SW480 (cell line): ENCODE results near the gene CXCL11.
"Not testable (repeated sequence)": the region's sequence is repeated elsewhere in the genome, so short reads cannot be mapped to it uniquely, and the experiment has no call there.

Source experiments
- DNase-seq: peaks from one replicate; pipeline ENCODE4 v3.0.0-alpha.2; 2016; ENCODE audit warnings: low spot score

CXCL11 gene

GRCh38 chr4:76000279-76000678 lies 35.6 kb downstream of the CXCL11 start:
- DNase-seq, result no peak

- not testable (repeated sequence) for DNase-seq
Observed at GRCh38 chr4:75998525-75999147, 37.2 kb downstream of the CXCL11 start.

- DNase-seq, result no peak
Observed at GRCh38 chr4:75997946-75998345, 37.9 kb downstream of the CXCL11 start.

GRCh38 chr4:75997081-75997480 lies 38.8 kb downstream of the CXCL11 start:
- no peak for DNase-seq

GRCh38 chr4:75995727-75996126 lies 40.1 kb downstream of the CXCL11 start:
- peak; percentile 53 for DNase-seq

GRCh38 chr4:75992462-75992861 lies 43.4 kb downstream of the CXCL11 start:
- no peak for DNase-seq

GRCh38 chr4:75989846-75990528 lies 45.9 kb downstream of the CXCL11 start:
- no peak for DNase-seq

GRCh38 chr4:75985116-75985515 lies 50.8 kb downstream of the CXCL11 start:
- no peak for DNase-seq
